Activated T-helper 9 cell treated with anti-CD3 and anti-CD28 coated beads, Interleukin-2, amount 50 U/mL, for 16 hours (primary cell): ENCODE results near the gene HRH3.

ENCODE experiments used
- DNase-seq: peaks from one replicate; pipeline ENCODE4 v3.0.0-alpha.2; 2020; ENCODE audit warnings: low read depth

The HRH3 gene

GRCh38 chr20:62229667-62230066, 9.6 kb upstream of the HRH3 start:
- DNase-seq: no peak

- DNase-seq: no peak
Observed at GRCh38 chr20:62228982-62229545, 9.0 kb upstream of the HRH3 start.

- DNase-seq: no peak
Observed at GRCh38 chr20:62227977-62228958, 8.2 kb upstream of the HRH3 start.

GRCh38 chr20:62227591-62227976, 7.5 kb upstream of the HRH3 start:
- no peak for DNase-seq

- no peak for DNase-seq
Observed at GRCh38 chr20:62226707-62227590, 6.9 kb upstream of the HRH3 start.

GRCh38 chr20:62225820-62226635, 6.0 kb upstream of the HRH3 start:
- DNase-seq: no peak

GRCh38 chr20:62225026-62225425, 4.9 kb upstream of the HRH3 start:
- no peak for DNase-seq

- no peak for DNase-seq
Observed at GRCh38 chr20:62224113-62224855, 4.2 kb upstream of the HRH3 start.

- no peak for DNase-seq
Observed at GRCh38 chr20:62223571-62223970, 3.5 kb upstream of the HRH3 start.

- no peak for DNase-seq
Observed at GRCh38 chr20:62222972-62223371, 2.9 kb upstream of the HRH3 start.

GRCh38 chr20:62222266-62222850, 2.3 kb upstream of the HRH3 start:
- DNase-seq: no peak

GRCh38 chr20:62220666-62221568, 839 bp upstream of the HRH3 start:
- no peak for DNase-seq

- DNase-seq: no peak
Observed at GRCh38 chr20:62219101-62219991, 732 bp downstream of the HRH3 start.

GRCh38 chr20:62217913-62218773, 1.9 kb downstream of the HRH3 start:
- DNase-seq: no peak

- no peak for DNase-seq
Observed at GRCh38 chr20:62216636-62217566, 3.2 kb downstream of the HRH3 start.

- no peak for DNase-seq
Observed at GRCh38 chr20:62215991-62216635, 4.0 kb downstream of the HRH3 start.
